Measurements from ENCODE around the gene RYR3.

DNA sequence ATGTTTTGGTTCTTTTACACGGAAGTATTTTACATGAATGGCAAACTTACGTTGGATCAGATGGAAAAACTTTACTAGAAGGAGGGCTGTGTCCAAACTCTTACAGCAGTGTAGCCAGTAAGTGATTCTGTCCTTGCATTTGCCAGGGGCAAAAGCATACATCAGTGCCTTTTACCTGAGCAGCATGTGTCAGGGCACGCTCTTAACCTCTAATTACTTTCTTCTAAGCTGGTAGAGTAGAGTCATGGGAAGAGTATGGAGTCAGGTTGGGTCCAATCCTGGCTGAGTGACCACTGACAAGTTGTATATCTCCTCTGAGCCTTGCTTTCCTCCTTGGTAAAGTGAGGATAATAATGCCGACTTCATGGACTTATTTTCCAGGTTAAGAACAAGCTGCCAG, 47.1 kb downstream of the RYR3 start:
- TF ChIP-seq, protein P1, sequence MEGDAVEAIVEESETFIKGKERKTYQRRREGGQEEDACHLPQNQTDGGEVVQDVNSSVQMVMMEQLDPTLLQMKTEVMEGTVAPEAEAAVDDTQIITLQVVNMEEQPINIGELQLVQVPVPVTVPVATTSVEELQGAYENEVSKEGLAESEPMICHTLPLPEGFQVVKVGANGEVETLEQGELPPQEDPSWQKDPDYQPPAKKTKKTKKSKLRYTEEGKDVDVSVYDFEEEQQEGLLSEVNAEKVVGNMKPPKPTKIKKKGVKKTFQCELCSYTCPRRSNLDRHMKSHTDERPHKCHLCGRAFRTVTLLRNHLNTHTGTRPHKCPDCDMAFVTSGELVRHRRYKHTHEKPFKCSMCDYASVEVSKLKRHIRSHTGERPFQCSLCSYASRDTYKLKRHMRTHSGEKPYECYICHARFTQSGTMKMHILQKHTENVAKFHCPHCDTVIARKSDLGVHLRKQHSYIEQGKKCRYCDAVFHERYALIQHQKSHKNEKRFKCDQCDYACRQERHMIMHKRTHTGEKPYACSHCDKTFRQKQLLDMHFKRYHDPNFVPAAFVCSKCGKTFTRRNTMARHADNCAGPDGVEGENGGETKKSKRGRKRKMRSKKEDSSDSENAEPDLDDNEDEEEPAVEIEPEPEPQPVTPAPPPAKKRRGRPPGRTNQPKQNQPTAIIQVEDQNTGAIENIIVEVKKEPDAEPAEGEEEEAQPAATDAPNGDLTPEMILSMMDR (IDR thresholded peaks at IDR 0.05; ENCODE audit: insufficient read depth, low read depth, low read length): no peak
- no peak for TF ChIP-seq EZH2 (IDR thresholded peaks at IDR 0.05; ENCODE audit: insufficient read depth, low read length)

All from astrocyte (in vitro differentiated cells and primary cell).